ENCODE measurements around the gene CPEB3. TPM values are rescaled to one million over a fixed set of nuclear protein-coding genes. Genes with fewer than 3 reads are reported as not detected.
"Not testable (repeated sequence)": the region's sequence is repeated elsewhere in the genome, so short reads cannot be mapped to it uniquely, and the experiment has no call there.

CPEB3 gene
- total RNA-seq, 1 donor from 2014 or later, result 1.9 TPM

- Mint-ChIP-seq H3K4me3 (ENCODE audit: low read depth) (no peak overlapping the region), H3K27ac (no peak overlapping the region), H3K4me1 (ENCODE audit: low read depth) (no peaks in the 10 kb centered on the region), H3K9me3 (no peaks in the 10 kb centered on the region), H3K27me3 (ENCODE audit: low read depth) (no peaks in the 10 kb centered on the region), H3K36me3 (ENCODE audit: low read depth) (no peaks in the 10 kb centered on the region)
- no peak for DNase-seq (ENCODE audit: low spot score)
- intact Hi-C loops (cut with micrococcal nuclease), result no loop called here
These were observed 144.8 kb downstream of the CPEB3 start for GRCh38 chr10:92146107-92146506.

DNA sequence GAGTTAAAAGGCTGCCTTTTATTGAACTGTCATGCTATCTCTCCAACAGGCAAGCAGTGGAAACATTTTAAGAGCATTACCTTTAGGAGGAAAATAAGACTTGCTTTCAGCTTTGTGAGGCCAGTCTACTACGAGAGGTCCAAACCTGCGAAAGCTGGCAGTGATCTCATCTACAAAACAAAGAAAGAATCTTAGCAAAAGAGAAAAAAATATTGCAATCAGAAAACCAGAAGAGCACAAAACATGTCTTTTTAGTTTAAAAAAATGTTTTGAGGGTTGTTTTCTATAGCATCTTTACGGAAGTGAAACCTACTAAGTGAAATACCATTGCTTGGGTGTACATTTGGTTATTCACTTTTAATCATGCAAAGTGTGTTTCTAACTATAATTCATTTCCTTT, 147.9 kb downstream of the CPEB3 start:
- H3K36me3 Mint-ChIP-seq (ENCODE audit: low read depth), result peaks cover 4% of the 10 kb centered on the region
- intact Hi-C loops (cut with micrococcal nuclease), result no loop called here
- no peak overlapping the region for H3K4me3 Mint-ChIP-seq (ENCODE audit: low read depth)
- H3K27me3 Mint-ChIP-seq (ENCODE audit: low read depth), result no peaks in the 10 kb centered on the region
- peaks cover 4% of the 10 kb centered on the region for H3K9me3 Mint-ChIP-seq
- H3K4me1 Mint-ChIP-seq (ENCODE audit: low read depth), result no peaks in the 10 kb centered on the region
- no peak for DNase-seq (ENCODE audit: low spot score)
- no peak overlapping the region for H3K27ac Mint-ChIP-seq

DNA sequence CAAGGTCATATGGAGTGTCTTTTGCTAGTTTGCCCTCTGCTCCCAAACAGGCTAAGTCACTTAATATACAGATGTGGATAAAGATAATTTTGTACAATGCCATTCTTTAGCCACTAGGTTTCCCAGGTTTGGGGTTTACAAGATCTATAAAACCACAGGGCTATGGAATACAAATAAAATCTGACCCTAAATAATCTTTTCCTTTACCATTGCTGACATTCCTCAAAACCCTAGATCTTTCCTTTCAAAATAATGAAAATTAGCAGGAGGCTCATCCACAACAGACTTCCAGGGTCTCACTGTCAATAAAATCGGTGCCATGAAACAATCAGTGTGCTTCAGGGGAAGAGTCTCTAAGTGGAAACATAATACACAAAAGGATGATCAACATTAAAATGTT, 148.4 kb downstream of the CPEB3 start:
- no peak overlapping the region for H3K4me3 Mint-ChIP-seq (ENCODE audit: low read depth)

DNA sequence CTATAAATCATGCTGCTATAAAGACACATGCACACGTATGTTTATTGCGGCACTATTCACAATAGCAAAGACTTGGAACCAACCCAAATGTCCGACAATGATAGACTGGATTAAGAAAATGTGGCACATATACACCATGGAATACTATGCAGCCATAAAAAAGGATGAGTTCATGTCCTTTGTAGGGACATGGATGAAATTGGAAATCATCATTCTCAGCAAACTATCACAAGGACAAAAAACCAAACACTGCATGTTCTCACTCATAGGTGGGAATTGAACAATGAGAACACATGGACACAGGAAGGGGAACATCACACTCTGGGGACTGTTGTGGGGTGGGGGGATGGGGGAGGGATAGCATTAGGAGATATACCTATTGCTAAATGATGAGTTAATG, 149.7 kb downstream of the CPEB3 start:
- H3K4me1 Mint-ChIP-seq (ENCODE audit: low read depth); H3K9me3 Mint-ChIP-seq; H3K4me3 Mint-ChIP-seq (ENCODE audit: low read depth); intact Hi-C loops (cut with micrococcal nuclease); H3K36me3 Mint-ChIP-seq (ENCODE audit: low read depth); H3K27me3 Mint-ChIP-seq (ENCODE audit: low read depth); H3K27ac Mint-ChIP-seq; DNase-seq (ENCODE audit: low spot score): not testable (repeated sequence)

More for the DNA sequence above, 148.4 kb downstream of the CPEB3 start:
- Mint-ChIP-seq H3K27ac (no peak overlapping the region), H3K4me1 (ENCODE audit: low read depth) (no peaks in the 10 kb centered on the region), H3K36me3 (ENCODE audit: low read depth) (peaks cover 4% of the 10 kb centered on the region), H3K27me3 (ENCODE audit: low read depth) (no peaks in the 10 kb centered on the region), H3K9me3 (peaks cover 4% of the 10 kb centered on the region)
- DNase-seq (ENCODE audit: low spot score), result no peak
- intact Hi-C loops (cut with micrococcal nuclease), result no loop called here

DNA sequence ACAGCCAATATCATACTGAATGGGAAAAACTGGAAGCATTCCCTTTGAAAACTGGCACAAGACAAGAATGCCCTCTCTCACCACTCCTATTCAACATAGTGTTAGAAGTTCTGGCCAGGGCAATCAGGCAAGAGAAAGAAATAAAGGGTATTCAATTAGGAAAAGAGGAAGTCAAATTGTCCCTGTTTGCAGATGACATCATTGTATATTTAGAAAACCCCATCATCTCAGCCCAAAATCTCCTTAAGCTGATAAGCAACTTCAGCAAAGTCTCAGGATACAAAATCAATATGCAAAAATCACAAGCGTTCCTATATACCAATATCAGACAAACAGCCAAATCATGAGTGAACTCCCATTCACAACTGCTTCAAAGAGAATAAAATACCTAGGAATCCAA, 156.8 kb downstream of the CPEB3 start:
- H3K9me3 Mint-ChIP-seq; H3K27me3 Mint-ChIP-seq (ENCODE audit: low read depth); H3K36me3 Mint-ChIP-seq (ENCODE audit: low read depth); H3K4me3 Mint-ChIP-seq (ENCODE audit: low read depth); H3K27ac Mint-ChIP-seq; DNase-seq (ENCODE audit: low spot score); H3K4me1 Mint-ChIP-seq (ENCODE audit: low read depth); intact Hi-C loops (cut with micrococcal nuclease): not testable (repeated sequence)

DNA sequence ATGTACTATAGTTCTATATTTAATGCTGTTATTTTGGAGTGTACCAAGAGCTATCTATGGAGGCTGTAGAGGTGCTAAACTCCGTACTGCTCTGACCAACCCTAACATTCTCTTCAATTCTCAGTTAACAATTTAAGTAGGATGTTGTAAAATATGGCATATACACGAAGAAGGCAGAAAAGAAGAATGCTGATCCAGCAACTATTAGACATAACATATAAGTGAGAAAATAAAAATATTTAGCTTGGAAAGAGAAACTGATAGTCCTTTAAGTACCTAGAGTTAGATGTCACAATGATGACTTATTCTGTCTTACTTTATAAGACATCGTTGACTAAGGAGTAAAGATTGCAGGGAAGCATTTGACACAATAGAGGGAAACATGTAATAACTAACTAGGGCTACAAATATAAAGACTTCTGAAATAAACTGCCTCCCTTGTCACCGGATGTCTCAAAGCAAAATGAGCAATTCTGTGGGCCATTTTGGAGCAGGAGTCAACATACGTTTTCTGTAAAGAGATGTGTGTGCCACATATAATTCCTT, 159.5 kb downstream of the CPEB3 start:
- Mint-ChIP-seq H3K27me3 (ENCODE audit: low read depth) (no peaks in the 10 kb centered on the region), H3K27ac (no peak overlapping the region), H3K36me3 (ENCODE audit: low read depth) (no peaks in the 10 kb centered on the region), H3K4me1 (ENCODE audit: low read depth) (no peaks in the 10 kb centered on the region), H3K4me3 (ENCODE audit: low read depth) (no peak overlapping the region), H3K9me3 (no peaks in the 10 kb centered on the region)
- DNase-seq (ENCODE audit: low spot score), result no peak
- intact Hi-C loops (cut with micrococcal nuclease), result no loop called here

DNA sequence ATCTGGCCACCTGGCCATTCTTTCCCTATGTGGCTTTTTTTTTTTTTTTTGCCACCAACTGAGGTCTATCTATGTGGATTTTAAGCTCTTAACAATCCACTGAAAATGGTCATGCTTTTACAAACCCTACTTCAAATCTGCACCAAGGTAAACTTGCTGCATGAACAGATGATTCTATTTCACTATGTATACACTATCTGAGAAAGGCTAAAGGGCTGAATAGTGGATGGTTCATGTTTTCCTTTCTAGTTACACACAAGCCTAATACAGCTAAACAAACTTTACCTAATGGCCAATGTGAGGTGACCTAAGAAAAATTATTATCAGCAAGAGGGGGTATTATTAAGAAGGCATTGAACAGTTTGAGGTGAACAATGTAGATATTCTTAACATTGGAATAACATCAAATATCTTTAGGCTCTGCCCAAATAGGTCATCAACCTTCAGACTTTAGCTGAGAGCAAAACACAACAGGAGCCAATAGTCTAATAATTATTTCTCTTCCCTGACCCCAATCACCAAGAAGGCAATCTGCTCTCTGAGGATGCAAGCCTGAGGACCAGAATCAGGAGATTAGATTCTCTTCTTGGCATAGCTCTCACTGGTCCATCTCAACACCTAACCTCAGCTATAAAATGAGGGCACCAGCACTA, 160.1 kb downstream of the CPEB3 start:
- H3K27me3 Mint-ChIP-seq (ENCODE audit: low read depth), result no peaks in the 10 kb centered on the region
- intact Hi-C loops (cut with micrococcal nuclease), result no loop called here

GRCh38 chr10:92126100-92126650, 164.7 kb downstream of the CPEB3 start:
- Mint-ChIP-seq H3K36me3 (ENCODE audit: low read depth) (no peaks in the 10 kb centered on the region), H3K27me3 (ENCODE audit: low read depth) (no peaks in the 10 kb centered on the region), H3K4me1 (ENCODE audit: low read depth) (no peaks in the 10 kb centered on the region), H3K9me3 (no peaks in the 10 kb centered on the region), H3K27ac (no peak overlapping the region), H3K4me3 (ENCODE audit: low read depth) (no peak overlapping the region)
- no peak for DNase-seq (ENCODE audit: low spot score)
- intact Hi-C loops (cut with micrococcal nuclease), result no loop called here

More for the DNA sequence above, 160.1 kb downstream of the CPEB3 start:
- Mint-ChIP-seq H3K9me3 (no peaks in the 10 kb centered on the region), H3K27ac (no peak overlapping the region), H3K36me3 (ENCODE audit: low read depth) (no peaks in the 10 kb centered on the region), H3K4me3 (ENCODE audit: low read depth) (no peak overlapping the region), H3K4me1 (ENCODE audit: low read depth) (no peaks in the 10 kb centered on the region)
- no peak for DNase-seq (ENCODE audit: low spot score)

DNA sequence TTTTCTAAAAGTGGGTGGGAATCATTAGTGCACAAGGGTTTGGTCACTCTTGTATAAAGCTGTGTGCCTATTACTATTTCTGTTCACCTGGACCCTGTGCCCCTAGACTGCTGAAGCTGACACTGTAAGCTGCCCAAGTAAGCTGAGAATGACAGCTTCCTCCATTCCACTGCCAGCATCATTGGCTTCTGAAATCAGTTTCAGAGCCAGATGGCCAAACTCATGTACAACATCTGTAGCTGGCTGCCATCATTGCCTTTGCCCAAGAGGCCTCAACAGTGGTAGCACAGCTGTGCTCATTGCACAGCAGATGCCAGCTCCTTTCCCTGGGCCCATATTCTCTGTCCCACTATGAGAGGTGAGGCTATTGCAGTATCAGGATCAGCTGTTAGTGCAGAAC, 165.7 kb downstream of the CPEB3 start:
- no peaks in the 10 kb centered on the region for H3K4me1 Mint-ChIP-seq (ENCODE audit: low read depth)

DNA sequence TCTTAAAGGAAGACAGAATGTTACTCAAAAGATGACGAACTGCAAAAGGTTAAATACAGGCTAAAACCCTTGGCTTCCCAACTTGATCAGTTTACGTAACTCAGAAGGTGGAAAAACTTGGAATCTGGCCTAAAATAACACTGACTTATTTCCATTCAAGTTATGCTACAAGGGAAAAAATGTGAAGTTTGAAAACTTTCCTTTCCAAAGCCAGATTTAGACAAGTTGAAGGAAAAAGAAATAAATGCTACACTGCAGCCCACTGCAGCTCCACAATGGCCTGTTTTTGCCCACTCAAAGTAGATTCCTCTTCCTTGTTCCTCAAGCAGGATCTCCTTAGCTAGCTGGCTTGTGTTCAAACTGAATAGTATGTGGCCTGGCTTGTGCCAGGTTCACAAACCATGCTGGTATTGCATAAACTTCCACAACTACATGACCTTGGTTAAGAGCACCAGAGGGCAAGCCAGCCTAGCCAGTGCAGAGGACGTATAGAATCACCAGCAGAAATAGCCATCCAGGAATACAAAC, 166.2 kb downstream of the CPEB3 start:
- no peaks in the 10 kb centered on the region for H3K4me1 Mint-ChIP-seq (ENCODE audit: low read depth)
- no peaks in the 10 kb centered on the region for H3K27me3 Mint-ChIP-seq (ENCODE audit: low read depth)
- intact Hi-C loops (cut with micrococcal nuclease), result no loop called here
- no peaks in the 10 kb centered on the region for H3K36me3 Mint-ChIP-seq (ENCODE audit: low read depth)
- no peaks in the 10 kb centered on the region for H3K9me3 Mint-ChIP-seq
- no peak overlapping the region for H3K4me3 Mint-ChIP-seq (ENCODE audit: low read depth)
- no peak overlapping the region for H3K27ac Mint-ChIP-seq
- DNase-seq (ENCODE audit: low spot score), result no peak

More for the DNA sequence above, 165.7 kb downstream of the CPEB3 start:
- intact Hi-C loops (cut with micrococcal nuclease), result no loop called here
- Mint-ChIP-seq H3K36me3 (ENCODE audit: low read depth) (no peaks in the 10 kb centered on the region), H3K27me3 (ENCODE audit: low read depth) (no peaks in the 10 kb centered on the region), H3K9me3 (no peaks in the 10 kb centered on the region), H3K4me3 (ENCODE audit: low read depth) (no peak overlapping the region), H3K27ac (no peak overlapping the region)
- DNase-seq (ENCODE audit: low spot score), result no peak

- intact Hi-C loops (cut with micrococcal nuclease), result no loop called here
- DNase-seq (ENCODE audit: low spot score), result no peak
- Mint-ChIP-seq H3K27ac (no peak overlapping the region), H3K4me1 (ENCODE audit: low read depth) (no peaks in the 10 kb centered on the region), H3K36me3 (ENCODE audit: low read depth) (no peaks in the 10 kb centered on the region), H3K9me3 (no peaks in the 10 kb centered on the region), H3K4me3 (ENCODE audit: low read depth) (no peak overlapping the region), H3K27me3 (ENCODE audit: low read depth) (no peaks in the 10 kb centered on the region)
These were observed 166.9 kb downstream of the CPEB3 start for GRCh38 chr10:92124020-92124419.

GRCh38 chr10:92122941-92123450, 167.9 kb downstream of the CPEB3 start:
- no peak overlapping the region for H3K27ac Mint-ChIP-seq
- no peak overlapping the region for H3K4me3 Mint-ChIP-seq (ENCODE audit: low read depth)
- no peaks in the 10 kb centered on the region for H3K27me3 Mint-ChIP-seq (ENCODE audit: low read depth)
- H3K4me1 Mint-ChIP-seq (ENCODE audit: low read depth), result no peaks in the 10 kb centered on the region
- H3K36me3 Mint-ChIP-seq (ENCODE audit: low read depth), result no peaks in the 10 kb centered on the region
- no peak for DNase-seq (ENCODE audit: low spot score)
- no peaks in the 10 kb centered on the region for H3K9me3 Mint-ChIP-seq
- intact Hi-C loops (cut with micrococcal nuclease), result no loop called here
